HL-60 (cell line): Measurements from ENCODE around the gene P2RX1.

ENCODE experiments used
- DNase-seq, 2 experiments: peaks; one replicate each; pipeline ENCODE4 v3.0.0-alpha.2; 2010 to 2020; ENCODE audit warnings: low read depth in 1 of 2, low spot score in 1 of 2
- H3K27ac ChIP-seq: fragments of 250-450 bp; sonication (Bioruptor Pico); replicated peaks from 2 replicates; pipeline ENCODE4 v1.5.1; 2020; ENCODE audit warnings: mild to moderate bottlenecking, moderate library complexity
- H3K27me3 ChIP-seq: fragments of 250-450 bp; sonication (Bioruptor Pico); 2 replicates; pipeline ENCODE4 v1.5.1; 2021; ENCODE audit warnings: mild to moderate bottlenecking, moderate library complexity; ENCODE audit not compliant: insufficient read depth, poor library complexity, severe bottlenecking
- H3K4me3 ChIP-seq: replicated peaks from 2 replicates; pipeline ENCODE4 v1.5.1; 2011; ENCODE audit warnings: mild to moderate bottlenecking, control low read depth, low read length; ENCODE audit not compliant: insufficient read depth
- GABPA ChIP-seq: IDR thresholded peaks from 2 replicates; pipeline ENCODE4 v1.6.1; 2012; ENCODE audit warnings: low read depth
- POLR2AphosphoS5 ChIP-seq: IDR thresholded peaks from 2 replicates; pipeline ENCODE4 v1.6.1; 2012; ENCODE audit warnings: low read depth
- SPI1 ChIP-seq: IDR thresholded peaks from 2 replicates; pipeline ENCODE4 v1.6.1; 2012; ENCODE audit warnings: low read depth, mild to moderate bottlenecking, borderline replicate concordance
- TF ChIP-seq, protein P1 (sequence below): IDR thresholded peaks from 2 replicates; pipeline ENCODE4 v1.6.1; 2012; ENCODE audit warnings: low read depth; ENCODE audit not compliant: insufficient replicate concordance
- TF ChIP-seq, protein P2 (sequence below): IDR thresholded peaks from one replicate; pipeline ENCODE4 v1.5.1; 2011; ENCODE audit warnings: low read length, control low read depth, inconsistent platforms; ENCODE audit not compliant: insufficient read depth

The P2RX1 gene

GRCh38 chr17:3892095-3892998 is 23.9 kb downstream of the P2RX1 start:
- TF ChIP-seq GABPA: no peak
- TF ChIP-seq, protein P1, sequence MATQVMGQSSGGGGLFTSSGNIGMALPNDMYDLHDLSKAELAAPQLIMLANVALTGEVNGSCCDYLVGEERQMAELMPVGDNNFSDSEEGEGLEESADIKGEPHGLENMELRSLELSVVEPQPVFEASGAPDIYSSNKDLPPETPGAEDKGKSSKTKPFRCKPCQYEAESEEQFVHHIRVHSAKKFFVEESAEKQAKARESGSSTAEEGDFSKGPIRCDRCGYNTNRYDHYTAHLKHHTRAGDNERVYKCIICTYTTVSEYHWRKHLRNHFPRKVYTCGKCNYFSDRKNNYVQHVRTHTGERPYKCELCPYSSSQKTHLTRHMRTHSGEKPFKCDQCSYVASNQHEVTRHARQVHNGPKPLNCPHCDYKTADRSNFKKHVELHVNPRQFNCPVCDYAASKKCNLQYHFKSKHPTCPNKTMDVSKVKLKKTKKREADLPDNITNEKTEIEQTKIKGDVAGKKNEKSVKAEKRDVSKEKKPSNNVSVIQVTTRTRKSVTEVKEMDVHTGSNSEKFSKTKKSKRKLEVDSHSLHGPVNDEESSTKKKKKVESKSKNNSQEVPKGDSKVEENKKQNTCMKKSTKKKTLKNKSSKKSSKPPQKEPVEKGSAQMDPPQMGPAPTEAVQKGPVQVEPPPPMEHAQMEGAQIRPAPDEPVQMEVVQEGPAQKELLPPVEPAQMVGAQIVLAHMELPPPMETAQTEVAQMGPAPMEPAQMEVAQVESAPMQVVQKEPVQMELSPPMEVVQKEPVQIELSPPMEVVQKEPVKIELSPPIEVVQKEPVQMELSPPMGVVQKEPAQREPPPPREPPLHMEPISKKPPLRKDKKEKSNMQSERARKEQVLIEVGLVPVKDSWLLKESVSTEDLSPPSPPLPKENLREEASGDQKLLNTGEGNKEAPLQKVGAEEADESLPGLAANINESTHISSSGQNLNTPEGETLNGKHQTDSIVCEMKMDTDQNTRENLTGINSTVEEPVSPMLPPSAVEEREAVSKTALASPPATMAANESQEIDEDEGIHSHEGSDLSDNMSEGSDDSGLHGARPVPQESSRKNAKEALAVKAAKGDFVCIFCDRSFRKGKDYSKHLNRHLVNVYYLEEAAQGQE: no peak
- TF ChIP-seq, protein P2, sequence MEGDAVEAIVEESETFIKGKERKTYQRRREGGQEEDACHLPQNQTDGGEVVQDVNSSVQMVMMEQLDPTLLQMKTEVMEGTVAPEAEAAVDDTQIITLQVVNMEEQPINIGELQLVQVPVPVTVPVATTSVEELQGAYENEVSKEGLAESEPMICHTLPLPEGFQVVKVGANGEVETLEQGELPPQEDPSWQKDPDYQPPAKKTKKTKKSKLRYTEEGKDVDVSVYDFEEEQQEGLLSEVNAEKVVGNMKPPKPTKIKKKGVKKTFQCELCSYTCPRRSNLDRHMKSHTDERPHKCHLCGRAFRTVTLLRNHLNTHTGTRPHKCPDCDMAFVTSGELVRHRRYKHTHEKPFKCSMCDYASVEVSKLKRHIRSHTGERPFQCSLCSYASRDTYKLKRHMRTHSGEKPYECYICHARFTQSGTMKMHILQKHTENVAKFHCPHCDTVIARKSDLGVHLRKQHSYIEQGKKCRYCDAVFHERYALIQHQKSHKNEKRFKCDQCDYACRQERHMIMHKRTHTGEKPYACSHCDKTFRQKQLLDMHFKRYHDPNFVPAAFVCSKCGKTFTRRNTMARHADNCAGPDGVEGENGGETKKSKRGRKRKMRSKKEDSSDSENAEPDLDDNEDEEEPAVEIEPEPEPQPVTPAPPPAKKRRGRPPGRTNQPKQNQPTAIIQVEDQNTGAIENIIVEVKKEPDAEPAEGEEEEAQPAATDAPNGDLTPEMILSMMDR: no peak
- no peak for TF ChIP-seq SPI1
- no peak for TF ChIP-seq POLR2AphosphoS5
- peak overlapping the region; percentile 40; the same call in 1 of the 2 replicates for H3K27ac ChIP-seq
- DNase-seq: peak; percentile 28 to 55
- no peaks in the 10 kb centered on the region for H3K27me3 ChIP-seq
- H3K4me3 ChIP-seq: peak overlapping the region; percentile 60

DNA sequence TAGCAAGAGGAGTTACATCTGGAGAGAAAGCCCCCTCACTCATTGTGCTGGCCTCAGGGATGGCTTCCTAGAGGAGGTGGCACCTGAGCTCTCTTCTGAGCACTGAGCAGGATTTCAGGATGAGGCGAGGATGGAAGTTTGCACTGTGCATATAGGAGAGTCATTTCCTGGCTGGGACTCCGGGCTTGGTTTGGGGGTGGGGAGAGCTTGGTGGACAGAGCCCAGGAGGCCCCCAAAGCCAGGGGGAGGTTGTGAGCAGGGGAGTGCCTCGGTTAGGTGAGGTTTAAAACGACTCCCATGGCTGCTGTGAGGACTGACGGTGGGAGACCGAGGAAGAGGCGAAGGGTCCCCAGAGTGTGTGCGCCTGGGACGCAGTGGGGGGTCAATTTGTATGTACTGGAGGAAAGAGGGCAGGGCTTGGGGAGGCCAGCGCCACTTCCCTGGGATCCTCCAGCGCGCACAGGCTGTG is 24.6 kb downstream of the P2RX1 start:
- DNase-seq: no peak
- Histone ChIP-seq H3K27me3 (no peaks in the 10 kb centered on the region), H3K4me3 (peak overlapping the region; percentile 60), H3K27ac (no peak overlapping the region)
- TF ChIP-seq GABPA (no peak), POLR2AphosphoS5 (no peak), SPI1 (no peak)
- TF ChIP-seq, protein P1: no peak
- TF ChIP-seq, protein P2: no peak

GRCh38 chr17:3890878-3891219 is 25.4 kb downstream of the P2RX1 start:
- TF ChIP-seq, protein P2: no peak
- no peak for TF ChIP-seq POLR2AphosphoS5
- no peak for TF ChIP-seq GABPA
- no peak for TF ChIP-seq SPI1
- TF ChIP-seq, protein P1: no peak
- H3K27ac ChIP-seq: no peak overlapping the region
- no peak for DNase-seq
- H3K4me3 ChIP-seq: no peak overlapping the region
- no peaks in the 10 kb centered on the region for H3K27me3 ChIP-seq
